T-cell (primary cell): ENCODE measurements around the gene SEPTIN2. TPM values are rescaled to one million over a fixed set of nuclear protein-coding genes. Genes with fewer than 3 reads are reported as not detected.

Experiments
- ATAC-seq, 4 experiments: fragments of 200-7000 bp in 3 of 4; fragments of 150-1000 bp in 1 of 4; cut with Tn5 transposase; replicated peaks in 1 of 4; 1 replicate in 3 of 4; 2 replicates in 1 of 4; pipeline ENCODE4 v1.10.0; 2021; ENCODE audit warnings: moderate library complexity in 3 of 4, mild to moderate bottlenecking in 2 of 4, moderate number of reproducible peaks in 1 of 4
- CTCF ChIA-PET, 2 donors: fragments of 300-600 bp; sonication (Branson Sonifier 250); formaldehyde crosslinking; loops; one replicate each; lab custom pipeline; 2022; ENCODE audit warnings: antibody characterized with exemption in 2 of 2; lab: Charles Lee
- POLR2A ChIA-PET, 2 donors: fragments of 300-600 bp; sonication (Branson Sonifier 250); formaldehyde crosslinking; loops; one replicate each; lab custom pipeline; 2022; ENCODE audit warnings: antibody characterized with exemption in 2 of 2; lab: Charles Lee
- DNase-seq, 35 experiments: peaks; one replicate each; pipeline versions ENCODE4 v3.0.0 to v3.0.0-alpha.2; 2013 to 2023
- H3K27ac ChIP-seq: one replicate; pipeline ENCODE4 v1.5.1; 2013; ENCODE audit warnings: low read length
- H3K27me3 ChIP-seq, 2 experiments: replicated peaks in 1 of 2; 1 replicate in 1 of 2; 2 replicates in 1 of 2; pipeline versions ENCODE4 v1.6.1 to v1.7.0; 2013; ENCODE audit warnings: low read length in 1 of 2, mixed read lengths in 1 of 2; ENCODE audit not compliant: control insufficient read depth in 2 of 2, insufficient read depth in 2 of 2; ENCODE audit errors: extremely low read depth in 1 of 2
- H3K36me3 ChIP-seq, 2 donors: 1 replicate in 1 of 2; 2 replicates in 1 of 2; pipeline versions ENCODE4 v1.6.1 to v1.7.0; 2013; ENCODE audit warnings: low read length in 1 of 2; ENCODE audit not compliant: control insufficient read depth in 2 of 2, insufficient read depth in 1 of 2; ENCODE audit errors: extremely low read depth in 1 of 2
- H3K4me1 ChIP-seq, 2 experiments: 1 replicate in 1 of 2; 2 replicates in 1 of 2; pipeline versions ENCODE4 v1.6.1 to v1.7.0; 2013; ENCODE audit warnings: low read length in 2 of 2, mixed read lengths in 1 of 2; ENCODE audit not compliant: insufficient read depth in 2 of 2, control insufficient read depth in 1 of 2; ENCODE audit errors: extremely low read depth in 1 of 2
- H3K4me3 ChIP-seq, 2 donors: 1 replicate in 1 of 2; 2 replicates in 1 of 2; pipeline versions ENCODE4 v1.5.1 to v1.7.0; 2013; ENCODE audit warnings: mild to moderate bottlenecking in 2 of 2, low read length in 1 of 2, moderate library complexity in 1 of 2; ENCODE audit not compliant: control insufficient read depth in 1 of 2; ENCODE audit errors: extremely low read depth in 1 of 2
- H3K9me3 ChIP-seq: 2 replicates; pipeline ENCODE4 v1.7.0; 2013
- H3K27ac Mint-ChIP-seq, 2 donors: one replicate each; pipeline ENCODE4 v1.8.0; 2020 to 2021; ENCODE audit warnings: mild to moderate bottlenecking in 2 of 2, mixed read lengths in 2 of 2
- H3K27me3 Mint-ChIP-seq, 2 donors: one replicate each; pipeline ENCODE4 v1.8.0; 2021 to 2022; ENCODE audit warnings: mixed read lengths in 2 of 2
- H3K36me3 Mint-ChIP-seq: one replicate; pipeline ENCODE4 v1.8.0; 2021; ENCODE audit warnings: mixed read lengths
- H3K4me1 Mint-ChIP-seq, 3 donors: one replicate each; pipeline ENCODE4 v1.8.0; 2020 to 2022; ENCODE audit warnings: mixed read lengths in 3 of 3, mild to moderate bottlenecking in 1 of 3
- H3K4me3 Mint-ChIP-seq, 3 donors: one replicate each; pipeline ENCODE4 v1.8.0; 2020 to 2022; ENCODE audit warnings: mild to moderate bottlenecking in 3 of 3, mixed read lengths in 3 of 3, moderate library complexity in 3 of 3
- H3K9me3 Mint-ChIP-seq, 3 donors: one replicate each; pipeline ENCODE4 v1.8.0; 2020 to 2022; ENCODE audit warnings: mixed read lengths in 3 of 3
- WGBS: methylation state at CpG from one replicate; pipeline ENCODE4 v1.1.5; 2013; ENCODE audit warnings: missing lambda C conversion rate; ENCODE audit not compliant: insufficient coverage; 5-methylcytosine and 5-hydroxymethylcytosine counted together
- total RNA-seq, 35 experiments: library from RNA in 6 of 35; stranded (reverse) in 6 of 35; fragments of 120-200 nt in 1 of 35; gene quantifications; one replicate each; pipeline versions ENCODE4 v1.2.1 to v1.2.4 and lab custom pipeline; 2013 to 2026

The SEPTIN2 gene
- total RNA-seq, 5 donors from 2014 or later (not counting 1 experiment from before 2014, with no cell fraction given): 182 to 209 (median 189) TPM

DNA sequence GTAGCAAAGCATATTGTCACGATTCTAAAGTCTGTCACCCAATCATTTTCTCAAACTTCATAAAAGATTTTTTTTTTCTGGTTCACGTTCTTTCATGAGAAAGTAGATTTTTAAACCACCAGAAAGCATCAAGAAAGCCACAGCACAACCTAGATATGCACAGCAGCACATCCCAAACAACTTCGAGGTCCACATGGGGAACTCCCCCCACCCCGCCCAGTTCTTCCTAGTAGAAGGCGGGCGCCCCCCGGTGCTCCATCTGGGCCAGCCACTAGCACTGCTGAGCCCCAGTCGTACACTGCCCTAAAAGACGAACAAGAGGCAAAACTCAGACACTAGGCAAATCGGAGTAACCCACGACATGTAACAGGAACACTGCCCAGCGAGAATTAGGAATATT, 15.7 kb upstream of the SEPTIN2 start:
- DNase-seq (peak in 33 of 35 experiments; percentile 35 to 76 (median 55)), ATAC-seq (peak; percentile 63 to 90 (median 73))
- WGBS: 39% methylated on average over 2 of the region's 12 CpGs
- H3K27me3 ChIP-seq: no peaks in the 10 kb centered on the region
- no peak overlapping the region for H3K27ac ChIP-seq
- H3K4me3 ChIP-seq: no peak overlapping the region
- peaks cover 60 to 77% (median 76%) of the 10 kb centered on the region in 3 donors for H3K4me1 Mint-ChIP-seq
- no peaks in the 10 kb centered on the region for H3K9me3 Mint-ChIP-seq
- ChIA-PET CTCF (no interaction called here), POLR2A (no interaction called here)
- H3K36me3 ChIP-seq: peaks cover 0 to 2% of the 10 kb centered on the region in 2 donors
- no peaks in the 10 kb centered on the region for H3K9me3 ChIP-seq
- H3K27ac Mint-ChIP-seq: peak overlapping the region; percentile 40 to 65
- no peaks in the 10 kb centered on the region for H3K27me3 Mint-ChIP-seq
- peaks cover 20% of the 10 kb centered on the region for H3K36me3 Mint-ChIP-seq
- H3K4me1 ChIP-seq: peaks cover 23 to 50% of the 10 kb centered on the region in 2 experiments
- H3K4me3 Mint-ChIP-seq: peak overlapping the region in 2 of 3 donors; percentile 15 to 51

DNA sequence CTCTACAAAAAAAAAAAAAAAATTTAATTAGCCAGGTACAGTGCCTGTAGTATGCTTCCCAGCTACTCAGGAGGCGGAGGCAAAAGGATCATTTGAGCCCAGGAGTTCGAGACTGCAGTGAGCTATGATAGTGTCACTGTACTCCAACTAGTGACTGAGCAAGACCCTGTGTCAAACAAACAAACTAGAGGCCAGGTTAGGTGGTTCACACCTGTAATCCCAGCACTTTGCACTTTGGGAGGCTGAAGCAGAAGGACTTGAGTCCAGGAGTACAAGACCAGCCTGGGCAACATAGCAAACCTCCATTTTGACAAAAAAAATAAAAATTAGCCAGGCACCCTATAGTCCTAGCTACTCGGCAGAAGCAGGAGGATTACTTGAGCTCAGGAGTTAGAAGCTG, 13.6 kb upstream of the SEPTIN2 start:
- ATAC-seq (no peak), DNase-seq (no peak)
- Histone ChIP-seq H3K27me3 (no peaks in the 10 kb centered on the region), H3K4me1 (peaks cover 25 to 68% of the 10 kb centered on the region in 2 experiments), H3K27ac (no peak overlapping the region), H3K9me3 (no peaks in the 10 kb centered on the region), H3K36me3 (peaks cover 0 to 2% of the 10 kb centered on the region in 2 donors), H3K4me3 (no peak overlapping the region)
- ChIA-PET CTCF (interaction anchor here in 1 of 2 donors (0.5 kb wide), 1 partner anchor 336 kb away, joined by 3 read pairs; no protein-coding TSS in a partner anchor), POLR2A (no interaction called here)
- no peaks in the 10 kb centered on the region for H3K27me3 Mint-ChIP-seq
- no peaks in the 10 kb centered on the region for H3K9me3 Mint-ChIP-seq
- H3K27ac Mint-ChIP-seq: no peak overlapping the region
- H3K4me1 Mint-ChIP-seq: peaks cover 64 to 69% (median 68%) of the 10 kb centered on the region in 3 donors
- no peak overlapping the region for H3K4me3 Mint-ChIP-seq
- peaks cover 5% of the 10 kb centered on the region for H3K36me3 Mint-ChIP-seq
- WGBS: 100% methylated on average over 1 of the region's 3 CpGs

DNA sequence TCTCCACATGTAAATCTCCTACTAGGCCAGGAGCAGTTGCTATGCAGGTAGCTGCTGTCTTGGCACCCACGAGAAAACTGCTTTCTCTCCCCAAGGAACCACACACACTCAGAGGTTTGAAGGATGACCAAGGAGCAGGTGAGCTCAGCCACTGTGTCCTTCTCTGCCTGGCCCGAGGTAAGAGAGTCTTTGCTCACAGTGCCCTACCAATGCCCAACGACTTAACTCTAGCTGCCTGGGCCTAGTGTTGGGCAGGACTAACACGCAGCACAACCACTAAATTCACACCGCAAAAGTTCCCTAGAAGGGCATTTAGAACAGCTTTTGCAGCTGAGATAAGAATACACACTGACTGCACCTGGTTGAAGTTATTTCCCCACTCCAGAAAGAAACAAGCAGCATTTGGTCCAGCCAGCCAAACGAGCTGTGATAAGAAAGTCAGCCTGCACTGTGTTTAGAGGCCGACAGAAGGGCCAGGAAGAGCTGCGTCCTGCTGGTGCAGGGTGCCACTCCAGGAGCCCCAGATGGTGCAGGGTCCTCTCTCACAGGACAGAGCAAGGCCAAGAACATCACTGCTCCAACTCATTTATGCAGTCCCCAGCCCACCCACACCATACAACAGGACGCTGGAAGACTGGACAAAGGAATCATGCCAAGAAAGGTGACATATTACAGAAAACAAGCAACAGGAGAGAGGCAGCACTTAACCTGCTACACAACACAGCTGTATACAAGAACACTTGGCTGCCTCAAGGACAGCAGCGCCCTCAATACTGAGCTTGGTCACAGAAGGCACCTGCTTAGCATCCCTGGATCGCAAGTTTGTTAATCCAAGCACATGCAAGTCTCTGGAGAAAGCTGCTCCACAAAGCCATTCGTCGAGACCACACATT, 12.7 kb upstream of the SEPTIN2 start:
- H3K4me1 Mint-ChIP-seq: peaks cover 60 to 70% (median 69%) of the 10 kb centered on the region in 3 donors
- 84% methylated on average over 11 of the region's 13 CpGs for WGBS
- ChIA-PET POLR2A (no interaction called here), CTCF (no interaction called here)
- Histone ChIP-seq H3K36me3 (peaks cover 0 to 2% of the 10 kb centered on the region in 2 donors), H3K9me3 (no peaks in the 10 kb centered on the region), H3K27ac (no peak overlapping the region), H3K27me3 (no peaks in the 10 kb centered on the region), H3K4me1 (peaks cover 23 to 65% of the 10 kb centered on the region in 2 experiments), H3K4me3 (no peak overlapping the region)
- H3K36me3 Mint-ChIP-seq: no peaks in the 10 kb centered on the region
- no peaks in the 10 kb centered on the region for H3K9me3 Mint-ChIP-seq
- peak overlapping the region in 1 of 2 donors; percentile 56 for H3K27ac Mint-ChIP-seq
- DNase-seq (no peak), ATAC-seq (no peak)
- H3K27me3 Mint-ChIP-seq: no peaks in the 10 kb centered on the region
- no peak overlapping the region for H3K4me3 Mint-ChIP-seq

DNA sequence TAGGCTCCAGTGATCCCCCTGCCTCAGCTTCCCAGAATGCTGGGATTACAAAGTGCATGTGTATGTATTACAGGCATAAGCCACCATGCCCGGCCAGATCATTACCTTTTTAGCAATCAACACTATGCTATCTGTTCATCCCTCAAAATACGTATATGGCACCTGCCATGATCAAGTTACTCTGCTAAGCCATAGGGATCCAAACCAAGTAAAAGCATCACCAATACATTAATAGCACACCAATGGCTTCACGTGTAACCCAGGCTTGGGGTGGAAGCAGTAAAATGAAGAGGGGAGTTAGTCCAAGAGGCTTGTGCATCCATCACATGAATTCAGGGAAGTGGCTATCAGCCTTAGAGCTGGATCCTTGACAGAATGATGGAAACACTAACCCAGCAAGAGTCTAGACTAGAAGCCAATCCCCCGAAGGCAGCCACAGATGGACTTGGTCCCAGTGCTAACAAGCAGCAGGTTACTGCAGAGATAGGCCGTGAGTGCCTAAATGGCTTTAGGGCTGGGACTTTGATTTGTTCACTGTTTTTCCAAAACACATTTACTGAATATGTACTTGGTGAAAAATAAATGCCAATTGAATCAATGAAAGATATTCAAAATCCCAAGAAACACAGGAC, 11.6 kb upstream of the SEPTIN2 start:
- no peaks in the 10 kb centered on the region for H3K36me3 Mint-ChIP-seq
- no peaks in the 10 kb centered on the region for H3K9me3 Mint-ChIP-seq
- Histone ChIP-seq H3K4me1 (peaks cover 24 to 61% of the 10 kb centered on the region in 2 experiments), H3K4me3 (no peak overlapping the region), H3K27me3 (no peaks in the 10 kb centered on the region), H3K36me3 (peaks cover 0 to 2% of the 10 kb centered on the region in 2 donors), H3K27ac (no peak overlapping the region), H3K9me3 (no peaks in the 10 kb centered on the region)
- peaks cover 61 to 72% (median 72%) of the 10 kb centered on the region in 3 donors for H3K4me1 Mint-ChIP-seq
- no peak for DNase-seq
- H3K27ac Mint-ChIP-seq: peak overlapping the region in 1 of 2 donors; percentile 23
- WGBS: 94% methylated on average over 2 of the region's 5 CpGs
- CTCF ChIA-PET: no interaction called here
- H3K4me3 Mint-ChIP-seq: no peak overlapping the region
- no peak for ATAC-seq
- POLR2A ChIA-PET: interaction anchor here in 1 of 2 donors (0.7 kb wide), 2 partner anchors 39 to 287 kb away, joined by 3 read pairs; no protein-coding TSS in a partner anchor
- no peaks in the 10 kb centered on the region for H3K27me3 Mint-ChIP-seq

DNA sequence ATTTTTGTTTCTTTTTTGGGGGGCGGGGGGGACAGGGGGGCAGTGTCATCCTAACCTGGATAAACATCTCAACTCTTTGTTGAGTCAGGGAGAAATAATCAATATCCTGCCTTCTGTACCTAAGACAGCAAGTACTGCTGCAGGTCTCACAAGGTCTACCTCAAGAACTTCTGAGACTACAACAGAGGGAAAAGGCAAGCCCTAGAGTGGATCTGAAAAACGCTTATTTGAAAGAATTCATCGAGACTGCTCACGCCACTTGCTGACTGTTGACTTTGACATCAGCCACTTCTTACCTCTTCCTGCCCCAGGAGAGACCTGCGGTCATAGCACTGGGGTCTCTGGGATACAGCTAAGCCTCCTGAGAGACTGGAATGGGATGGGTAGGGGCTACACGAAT, 8.7 kb upstream of the SEPTIN2 start:
- DNase-seq: no peak
- Histone ChIP-seq H3K4me1 (peaks cover 31 to 59% of the 10 kb centered on the region in 2 experiments), H3K4me3 (no peak overlapping the region), H3K9me3 (no peaks in the 10 kb centered on the region), H3K27me3 (no peaks in the 10 kb centered on the region), H3K36me3 (peaks cover 0 to 2% of the 10 kb centered on the region in 2 donors), H3K27ac (no peak overlapping the region)
- no CpG with 5 or more reads among the region's 6 CpGs for whole genome bisulfite sequencing
- no peak overlapping the region for H3K4me3 Mint-ChIP-seq
- no peaks in the 10 kb centered on the region for H3K9me3 Mint-ChIP-seq
- no peak overlapping the region for H3K27ac Mint-ChIP-seq
- no peaks in the 10 kb centered on the region for H3K36me3 Mint-ChIP-seq
- ATAC-seq: no peak
- ChIA-PET POLR2A (no interaction called here), CTCF (no interaction called here)
- no peaks in the 10 kb centered on the region for H3K27me3 Mint-ChIP-seq
- peaks cover 72 to 87% (median 81%) of the 10 kb centered on the region in 3 donors for H3K4me1 Mint-ChIP-seq

DNA sequence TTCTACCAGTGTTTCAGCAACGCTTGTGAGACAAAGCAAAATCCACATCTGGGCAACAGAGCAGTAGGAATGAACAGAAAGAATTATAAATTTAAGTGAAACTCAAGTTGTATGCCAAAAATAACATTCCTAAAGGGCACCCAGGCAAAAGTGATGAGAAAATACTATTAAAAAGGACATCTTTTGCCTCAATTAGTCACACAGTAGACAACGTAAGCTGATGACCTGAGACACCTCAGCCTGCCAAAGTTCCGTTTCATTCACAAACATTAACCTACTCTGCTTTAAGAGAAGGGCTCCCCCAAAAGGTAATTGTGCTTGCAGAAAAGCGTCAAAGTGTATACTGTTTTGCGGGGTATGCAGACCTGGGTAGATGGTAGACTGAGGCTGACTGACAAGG, 7.5 kb upstream of the SEPTIN2 start:
- no CpG with 5 or more reads among the region's 5 CpGs for WGBS
- Histone ChIP-seq H3K36me3 (no peaks in the 10 kb centered on the region), H3K9me3 (no peaks in the 10 kb centered on the region), H3K27ac (no peak overlapping the region), H3K4me1 (peaks cover 40 to 53% of the 10 kb centered on the region in 2 experiments), H3K27me3 (no peaks in the 10 kb centered on the region), H3K4me3 (no peak overlapping the region)
- ChIA-PET POLR2A (no interaction called here), CTCF (interaction anchor here in 1 of 2 donors (0.6 kb wide), 1 partner anchor 283 kb away, joined by 3 read pairs; no protein-coding TSS in a partner anchor)
- no peak for DNase-seq
- Mint-ChIP-seq H3K36me3 (no peaks in the 10 kb centered on the region), H3K27me3 (no peaks in the 10 kb centered on the region), H3K27ac (peak overlapping the region; percentile 94), H3K4me1 (peaks cover 72 to 89% (median 80%) of the 10 kb centered on the region in 3 donors), H3K4me3 (no peak overlapping the region), H3K9me3 (no peaks in the 10 kb centered on the region)
- ATAC-seq: no peak
